ENCODE data around the gene GPRC5C. TPM values are rescaled to one million over a fixed set of nuclear protein-coding genes. Genes with fewer than 3 reads are reported as not detected.
A peak's percentile ranks its signal among the peaks of the same experiment; 100 is the strongest.

GPRC5C gene
- polyA plus RNA-seq, 1 experiment = 0.33 TPM

DNA sequence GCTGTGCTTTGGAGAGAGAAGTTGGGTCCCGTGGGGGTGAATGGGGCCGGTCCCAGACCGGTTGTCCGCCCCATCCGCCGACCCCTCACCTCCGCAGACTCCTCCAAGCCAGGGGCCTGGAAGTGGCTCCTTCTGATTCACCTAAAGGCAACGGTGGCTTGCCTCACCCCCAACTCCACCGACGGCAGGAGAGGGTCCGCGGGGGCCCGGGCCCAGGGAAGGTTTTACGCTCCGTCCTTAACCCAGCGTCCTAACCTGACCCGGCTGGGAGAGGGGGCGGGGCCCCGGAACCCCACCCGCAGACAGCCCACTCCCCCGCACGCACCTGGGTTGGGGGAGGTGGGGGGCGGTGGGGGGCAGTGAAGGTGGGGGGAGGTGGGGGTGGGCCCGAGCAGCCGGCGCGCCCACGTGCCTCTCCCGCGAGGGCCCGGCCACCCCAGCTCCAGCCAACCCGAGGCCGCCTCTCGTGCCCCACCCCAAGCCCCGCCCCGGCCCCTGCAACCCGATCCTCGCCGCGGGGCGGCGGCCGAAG lies 21.8 kb downstream of the GPRC5C start:
- CTCF ChIA-PET = interaction anchor here (2.7 to 7.6 kb wide), 2 partner anchors 85 to 91 kb away, joined by 8 to 94 read pairs; partner anchors contain the start of gene GPR142
- Histone ChIP-seq H3K4me3 (ENCODE audit: low read depth, low read length) (peak overlapping the region; percentile 18; the same call in 1 of the 2 replicates), H3K36me3 (ENCODE audit: control insufficient read depth, insufficient read depth, low read length) (no peaks in the 10 kb centered on the region), H3K27me3 (ENCODE audit: control insufficient read depth, insufficient read depth, low read length) (no peaks in the 10 kb centered on the region; the same call in 1 of the 2 replicates)
- POLR2A ChIA-PET = no interaction called here
- no peak for DNase-seq (ENCODE audit: low read depth)
- TF ChIP-seq, protein P1, sequence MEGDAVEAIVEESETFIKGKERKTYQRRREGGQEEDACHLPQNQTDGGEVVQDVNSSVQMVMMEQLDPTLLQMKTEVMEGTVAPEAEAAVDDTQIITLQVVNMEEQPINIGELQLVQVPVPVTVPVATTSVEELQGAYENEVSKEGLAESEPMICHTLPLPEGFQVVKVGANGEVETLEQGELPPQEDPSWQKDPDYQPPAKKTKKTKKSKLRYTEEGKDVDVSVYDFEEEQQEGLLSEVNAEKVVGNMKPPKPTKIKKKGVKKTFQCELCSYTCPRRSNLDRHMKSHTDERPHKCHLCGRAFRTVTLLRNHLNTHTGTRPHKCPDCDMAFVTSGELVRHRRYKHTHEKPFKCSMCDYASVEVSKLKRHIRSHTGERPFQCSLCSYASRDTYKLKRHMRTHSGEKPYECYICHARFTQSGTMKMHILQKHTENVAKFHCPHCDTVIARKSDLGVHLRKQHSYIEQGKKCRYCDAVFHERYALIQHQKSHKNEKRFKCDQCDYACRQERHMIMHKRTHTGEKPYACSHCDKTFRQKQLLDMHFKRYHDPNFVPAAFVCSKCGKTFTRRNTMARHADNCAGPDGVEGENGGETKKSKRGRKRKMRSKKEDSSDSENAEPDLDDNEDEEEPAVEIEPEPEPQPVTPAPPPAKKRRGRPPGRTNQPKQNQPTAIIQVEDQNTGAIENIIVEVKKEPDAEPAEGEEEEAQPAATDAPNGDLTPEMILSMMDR (IDR thresholded peaks at IDR 0.05; ENCODE audit: insufficient read depth, low read depth, low read length) = no peak

DNA sequence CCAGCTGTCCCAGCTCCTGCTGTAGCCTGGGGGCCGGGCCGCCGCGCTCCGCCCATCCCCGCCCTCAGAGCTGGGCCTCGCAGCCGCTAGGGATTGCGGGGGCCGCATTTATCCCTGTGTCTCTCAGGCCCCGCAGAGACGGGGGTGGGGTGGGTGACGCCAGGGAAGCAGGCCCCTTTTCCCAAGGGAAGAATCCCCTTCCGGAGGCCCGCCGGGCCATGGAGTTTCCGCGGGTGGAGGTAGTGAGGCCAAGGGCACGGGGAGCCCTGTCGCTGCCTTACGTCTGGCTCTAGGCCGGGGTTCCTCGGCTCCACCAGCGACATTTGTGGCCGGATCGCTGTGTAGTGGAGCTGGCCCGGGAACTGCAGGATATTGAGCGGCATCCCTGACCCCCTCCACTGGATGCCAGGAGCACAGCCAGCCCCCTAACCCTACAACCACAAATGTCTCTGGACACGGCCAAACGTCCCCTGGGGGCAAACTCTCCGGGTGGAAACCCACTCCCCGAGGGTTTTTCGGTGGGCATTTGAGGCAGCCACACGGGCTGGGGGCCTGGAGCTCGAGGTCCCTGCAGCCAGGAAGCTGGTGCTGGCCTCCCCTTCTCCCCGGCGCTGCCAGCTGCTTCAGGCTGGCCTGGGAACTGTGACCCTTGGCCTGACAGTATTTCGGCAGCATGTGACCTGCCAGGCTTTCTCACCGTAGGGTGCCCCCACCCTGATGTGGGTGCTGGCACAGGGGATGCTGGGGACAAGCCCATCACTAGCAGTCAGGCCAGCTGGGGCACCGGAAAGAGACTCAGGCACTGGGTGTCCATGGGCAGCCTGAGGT lies 22.5 kb downstream of the GPRC5C start:
- no peak for DNase-seq (ENCODE audit: low read depth)
- ChIA-PET CTCF (interaction anchor here (0.9 to 7.6 kb wide), 3 partner anchors 86 to 251 kb away, joined by 3 to 94 read pairs (median 8); partner anchors contain the start of genes GPR142 and RPL38), POLR2A (no interaction called here)
- TF ChIP-seq, protein P1 (IDR thresholded peaks at IDR 0.05; ENCODE audit: insufficient read depth, low read depth, low read length) = peak; percentile 11; the same call in 1 of the 2 replicates
- H3K36me3 ChIP-seq (ENCODE audit: control insufficient read depth, insufficient read depth, low read length) = no peaks in the 10 kb centered on the region
- H3K4me3 ChIP-seq (ENCODE audit: low read depth, low read length) = peak overlapping the region; percentile 14
- no peaks in the 10 kb centered on the region; the same call in 1 of the 2 replicates for H3K27me3 ChIP-seq (ENCODE audit: control insufficient read depth, insufficient read depth, low read length)

DNA sequence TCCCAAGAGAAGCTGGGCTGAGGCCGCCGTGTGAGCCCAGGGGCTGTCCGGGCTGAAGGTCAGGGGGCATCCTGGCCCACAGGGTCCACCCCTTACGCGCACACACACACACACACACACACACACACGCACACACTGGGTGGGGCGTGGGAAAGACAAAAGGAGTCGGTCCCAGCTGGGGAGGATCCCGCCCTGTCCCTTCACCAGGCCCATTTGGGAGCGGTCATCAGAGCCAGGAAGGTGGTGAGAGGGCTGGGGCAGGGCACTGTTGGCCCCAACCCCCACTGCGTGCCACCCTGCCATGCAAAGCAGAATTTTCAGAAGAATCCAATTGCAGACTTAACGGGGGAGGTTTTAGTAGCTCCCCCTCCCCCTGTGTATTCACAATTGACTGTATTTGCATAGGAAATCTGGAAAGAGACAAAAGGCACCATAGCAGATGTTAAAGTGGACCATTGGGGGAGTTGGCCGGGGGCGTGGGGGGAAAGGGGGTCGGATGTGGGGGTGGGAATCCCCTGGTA lies 23.2 kb downstream of the GPRC5C start:
- TF ChIP-seq, protein P1 (IDR thresholded peaks at IDR 0.05; ENCODE audit: insufficient read depth, low read depth, low read length) = no peak
- Histone ChIP-seq H3K36me3 (ENCODE audit: control insufficient read depth, insufficient read depth, low read length) (no peaks in the 10 kb centered on the region), H3K4me3 (ENCODE audit: low read depth, low read length) (no peak overlapping the region), H3K27me3 (ENCODE audit: control insufficient read depth, insufficient read depth, low read length) (no peaks in the 10 kb centered on the region; the same call in 1 of the 2 replicates)
- no peak for DNase-seq (ENCODE audit: low read depth)
- ChIA-PET POLR2A (no interaction called here), CTCF (interaction anchor here (0.9 to 7.6 kb wide), 4 partner anchors 39 to 251 kb away, joined by 3 to 94 read pairs (median 6); partner anchors contain the start of genes GPR142 and RPL38)

DNA sequence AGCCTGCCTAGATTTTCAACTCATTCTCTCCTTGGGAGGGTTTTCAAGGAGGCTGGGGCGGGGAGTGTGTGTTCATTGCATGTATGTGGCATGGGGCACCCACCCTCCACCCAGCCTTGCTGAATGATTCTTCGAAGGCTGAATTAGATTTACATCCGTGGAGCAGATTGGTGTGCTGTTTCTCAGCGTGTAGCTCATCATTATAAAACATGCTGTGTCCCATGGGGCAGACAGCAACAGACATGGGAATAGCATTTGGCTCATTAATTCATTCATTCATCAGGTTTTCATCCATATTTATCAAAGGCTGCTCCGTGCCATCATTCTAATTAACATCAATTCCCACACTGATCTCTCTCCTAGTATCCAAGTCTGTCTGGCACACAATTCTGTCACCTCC lies 23.9 kb downstream of the GPRC5C start:
- ChIA-PET POLR2A (no interaction called here), CTCF (interaction anchor here (1.5 to 7.6 kb wide), 3 partner anchors 38 to 93 kb away, joined by 4 to 94 read pairs (median 8); partner anchors contain the start of gene GPR142)
- Histone ChIP-seq H3K27me3 (ENCODE audit: control insufficient read depth, insufficient read depth, low read length) (no peaks in the 10 kb centered on the region; the same call in 1 of the 2 replicates), H3K36me3 (ENCODE audit: control insufficient read depth, insufficient read depth, low read length) (no peaks in the 10 kb centered on the region), H3K4me3 (ENCODE audit: low read depth, low read length) (no peak overlapping the region)
- TF ChIP-seq, protein P1 (IDR thresholded peaks at IDR 0.05; ENCODE audit: insufficient read depth, low read depth, low read length) = no peak
- DNase-seq (ENCODE audit: low read depth) = no peak
